GM23338 (cell line): ENCODE results near the gene CSKMT. TPM values are rescaled to one million over a fixed set of nuclear protein-coding genes. Genes with fewer than 3 reads are reported as not detected.

ENCODE experiments used
- ATAC-seq: fragments of 200-7000 bp; cut with Tn5 transposase; 3 replicates; pipeline ENCODE4 v1.9.1; 2020
- DNase-seq: peaks from one replicate; pipeline ENCODE4 v3.0.0-alpha.2; 2015; ENCODE audit warnings: low spot score
- H2AFZ ChIP-seq: fragments of 200-600 bp; sonication (generic); 2 replicates; pipeline ENCODE4 v1.8.0; 2016; ENCODE audit warnings: antibody characterized with exemption, mild to moderate bottlenecking, moderate library complexity
- H3F3A ChIP-seq: fragments of 200-600 bp; sonication (generic); replicated peaks from 2 replicates; pipeline ENCODE4 v1.8.0; 2017; ENCODE audit warnings: antibody characterized with exemption, mixed run types, low read depth
- H3K27ac ChIP-seq: fragments of 200-600 bp; sonication (generic); 2 replicates; pipeline ENCODE4 v1.6.1; 2016; ENCODE audit warnings: low read depth
- H3K27me3 ChIP-seq: fragments of 200-600 bp; sonication (generic); 2 replicates; pipeline ENCODE4 v1.8.0; 2016; ENCODE audit warnings: mild to moderate bottlenecking, mixed run types, moderate library complexity; ENCODE audit not compliant: insufficient read depth
- H3K36me3 ChIP-seq: fragments of 200-600 bp; sonication (generic); 2 replicates; pipeline ENCODE4 v1.8.0; 2016; ENCODE audit warnings: mild to moderate bottlenecking; ENCODE audit not compliant: insufficient read depth
- H3K4me1 ChIP-seq: fragments of 200-600 bp; sonication (generic); 2 replicates; pipeline ENCODE4 v1.8.0; 2016; ENCODE audit warnings: mild to moderate bottlenecking, moderate library complexity; ENCODE audit not compliant: insufficient read depth
- H3K4me2 ChIP-seq: fragments of 200-600 bp; sonication (generic); 2 replicates; pipeline ENCODE4 v1.7.1; 2017; ENCODE audit warnings: mixed run types
- H3K4me3 ChIP-seq: fragments of 200-600 bp; sonication (generic); 2 replicates; pipeline ENCODE4 v1.6.1; 2016; ENCODE audit warnings: mixed run types
- H3K79me2 ChIP-seq: fragments of 200-600 bp; sonication (generic); replicated peaks from 2 replicates; pipeline ENCODE4 v1.8.0; 2017; ENCODE audit warnings: mild to moderate bottlenecking; ENCODE audit not compliant: insufficient read depth
- H3K9me2 ChIP-seq: fragments of 200-600 bp; sonication (generic); 2 replicates; pipeline ENCODE4 v1.8.0; 2017; ENCODE audit not compliant: insufficient read depth
- H4K20me1 ChIP-seq: fragments of 200-600 bp; sonication (generic); replicated peaks from 2 replicates; pipeline ENCODE4 v1.8.0; 2017; ENCODE audit warnings: mild to moderate bottlenecking; ENCODE audit not compliant: insufficient read depth
- H3K27ac Mint-ChIP-seq: 2 replicates; pipeline ENCODE4 v1.8.0; 2020; ENCODE audit warnings: inconsistent platforms, mild to moderate bottlenecking, moderate library complexity, mixed read lengths
- H3K27me3 Mint-ChIP-seq: 3 replicates; pipeline ENCODE4 v1.8.0; 2022; ENCODE audit warnings: low read depth, mild to moderate bottlenecking, moderate library complexity, mixed read lengths, inconsistent platforms; ENCODE audit not compliant: insufficient read depth, poor library complexity
- H3K36me3 Mint-ChIP-seq: 3 replicates; pipeline ENCODE4 v1.8.0; 2021; ENCODE audit warnings: low read depth, mild to moderate bottlenecking, inconsistent platforms, moderate library complexity, mixed read lengths
- H3K4me1 Mint-ChIP-seq: 3 replicates; pipeline ENCODE4 v1.8.0; 2020; ENCODE audit warnings: mild to moderate bottlenecking, inconsistent platforms, mixed read lengths
- H3K4me3 Mint-ChIP-seq: 3 replicates; pipeline ENCODE4 v1.8.0; 2021; ENCODE audit warnings: moderate library complexity, mild to moderate bottlenecking, inconsistent platforms, mixed read lengths
- H3K9me3 Mint-ChIP-seq: 3 replicates; pipeline ENCODE4 v1.8.0; 2020; ENCODE audit warnings: moderate library complexity, mild to moderate bottlenecking, inconsistent platforms, mixed read lengths
- CREB1 ChIP-seq: fragments of 250-450 bp; sonication (Bioruptor Pico); IDR thresholded peaks from 2 replicates; pipeline ENCODE4 v1.5.0; 2020; ENCODE audit warnings: low read depth, mild to moderate bottlenecking, moderate library complexity
- CTCF ChIP-seq, 2 experiments: fragments of 200-600 bp in 1 of 2; sonication (generic) in 1 of 2; conservative IDR thresholded peaks; 2 replicates each; pipeline versions ENCODE4 v1.5.1 to v1.6.1; 2016 to 2017; ENCODE audit warnings: antibody characterized with exemption in 2 of 2, low read depth in 2 of 2, mild to moderate bottlenecking in 2 of 2, moderate library complexity in 1 of 2
- EZH2 ChIP-seq: fragments of 200-600 bp; sonication (generic); IDR thresholded peaks from one replicate; pipeline ENCODE4 v1.8.0; 2017; ENCODE audit warnings: antibody characterized with exemption, mild to moderate bottlenecking, low read depth; ENCODE audit not compliant: unreplicated experiment
- EZH2phosphoT487 ChIP-seq: fragments of 200-600 bp; sonication (generic); IDR thresholded peaks from one replicate; pipeline ENCODE4 v1.8.1; 2018; ENCODE audit warnings: antibody characterized with exemption; ENCODE audit not compliant: unreplicated experiment
- JUNB ChIP-seq: IDR thresholded peaks from one replicate; pipeline ENCODE4 v1.6.1; 2016; ENCODE audit warnings: antibody characterized with exemption; ENCODE audit not compliant: unreplicated experiment
- NANOG ChIP-seq: IDR thresholded peaks from 2 replicates; pipeline ENCODE4 v1.6.1; 2016; ENCODE audit warnings: antibody characterized with exemption, borderline replicate concordance
- POLR2AphosphoS5 ChIP-seq: IDR thresholded peaks from 2 replicates; pipeline ENCODE4 v1.6.1; 2016; ENCODE audit warnings: antibody characterized with exemption, low read depth
- REST ChIP-seq: IDR thresholded peaks from one replicate; pipeline ENCODE4 v1.6.1; 2018; ENCODE audit warnings: antibody characterized with exemption; ENCODE audit not compliant: unreplicated experiment
- STAT1 ChIP-seq: IDR thresholded peaks from one replicate; pipeline ENCODE4 v1.6.1; 2016; ENCODE audit warnings: antibody characterized with exemption; ENCODE audit not compliant: unreplicated experiment
- ZNF114 ChIP-seq: fragments of 250-450 bp; sonication (Bioruptor Pico); IDR thresholded peaks from 2 replicates; pipeline ENCODE4 v1.5.0; 2020; ENCODE audit warnings: mild to moderate bottlenecking, moderate library complexity
- ZNF331 ChIP-seq: fragments of 250-450 bp; sonication (Bioruptor Pico); IDR thresholded peaks from 2 replicates; pipeline ENCODE4 v1.5.0; 2020; ENCODE audit warnings: low read depth, mild to moderate bottlenecking, moderate library complexity
- ZNF462 ChIP-seq: fragments of 250-450 bp; sonication (Bioruptor Pico); IDR thresholded peaks from 2 replicates; pipeline ENCODE4 v1.5.0; 2020; ENCODE audit warnings: mild to moderate bottlenecking, moderate library complexity
- polyA plus RNA-seq: library from polyadenylated mRNA; unstranded; fragments of >200 nt; fragmentation: Nextera tagmentation; extraction: Ambion mirVana; gene quantifications from 2 replicates; pipeline ENCODE4 v1.2.1, GENCODE V29; 2016
- total RNA-seq: library from RNA; depleted of rRNA; stranded (reverse); fragments of >200 nt; shearing (Covaris generic); gene quantifications from 2 replicates; pipeline ENCODE4 v1.2.3, GENCODE V29; 2014
- TF ChIP-seq, protein P1 (sequence below): IDR thresholded peaks from 2 replicates; pipeline ENCODE4 v1.6.1; 2016; ENCODE audit warnings: antibody characterized with exemption

The CSKMT gene
- total and polyA plus RNA-seq, 2 experiments from 2014 or later, result 8.0 to 25.6 TPM

DNA sequence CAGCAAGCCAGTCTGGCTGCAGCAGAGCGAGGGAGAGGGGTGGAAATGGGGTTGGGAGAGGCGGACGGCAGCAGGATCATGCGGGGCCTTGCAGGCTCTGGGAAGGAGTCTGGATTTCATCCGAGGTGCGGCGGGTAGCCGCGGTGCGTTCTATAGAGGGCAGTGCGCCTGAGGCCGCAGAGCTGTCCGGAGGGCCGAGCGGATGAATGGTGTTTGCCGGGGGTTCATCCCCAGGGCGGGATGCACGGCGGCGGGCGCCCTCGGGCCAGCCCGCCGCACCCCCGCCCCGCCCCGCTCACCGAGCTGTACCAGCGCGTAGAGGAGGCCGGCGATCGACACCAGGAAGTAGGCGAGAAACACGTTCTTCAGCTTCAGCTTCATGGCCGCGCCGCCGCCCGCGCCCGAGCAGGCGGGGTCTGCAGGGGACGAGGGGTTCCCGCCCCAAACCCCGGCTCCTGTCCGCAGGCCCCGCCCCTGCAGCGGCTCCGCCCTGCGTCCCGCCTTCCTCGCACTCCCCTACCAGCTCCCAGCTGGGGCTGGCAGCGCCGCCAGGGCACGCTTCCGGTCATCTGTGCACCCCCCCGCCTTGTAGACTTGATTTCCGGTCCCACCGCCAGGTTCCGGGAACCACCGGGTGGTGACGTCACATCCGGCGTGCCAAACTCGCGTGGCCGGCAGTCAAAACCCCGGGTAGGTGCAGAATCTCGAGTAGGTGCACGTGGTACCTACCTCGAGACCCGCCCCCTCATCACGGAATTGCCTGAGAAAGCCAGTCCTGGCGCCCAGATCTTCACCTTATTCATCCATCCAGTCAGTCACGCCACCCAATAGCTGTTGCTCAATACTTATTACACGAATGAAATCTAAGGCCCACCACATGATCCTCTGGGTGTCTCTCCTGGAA, 43.3 kb upstream of the CSKMT start, which contains the start of gene B3GAT3:
Gene B3GAT3, minus strand, starts transcription at position 420 of the 904 bp plus-strand sequence. Its CDS starts 39 bp downstream, at position 381.
- no peaks in the 10 kb centered on the region for H3K9me3 Mint-ChIP-seq
- Histone ChIP-seq H3K4me3 (peak within 1 kb of the TSS; percentile 87), H3K27me3 (no peaks in the 10 kb centered on the region), H3K9me2 (no peaks in the 10 kb centered on the region), H3K4me1 (peaks cover 12% of the 10 kb centered on the region), H2AFZ (peak within 1 kb of the TSS; percentile 38), H3F3A (peaks cover 39% of the 10 kb centered on the region), H3K4me2 (peak within 1 kb of the TSS; percentile 90), H3K79me2 (peaks cover 8% of the 10 kb centered on the region; the same call in 1 of the 2 replicates), H3K27ac (peak within 1 kb of the TSS; percentile 88), H4K20me1 (no peaks in the 10 kb centered on the region), H3K36me3 (peaks cover 17% of the 10 kb centered on the region)
- H3K4me1 Mint-ChIP-seq, result peaks cover 16% of the 10 kb centered on the region
- peaks cover 9% of the 10 kb centered on the region for H3K27me3 Mint-ChIP-seq
- TF ChIP-seq REST (no peak), CREB1 (CRISPR knock-in tag) (peak; percentile 99), POLR2AphosphoS5 (peak; percentile 95), ZNF331 (no peak), EZH2 (no peak), ZNF114 (CRISPR knock-in tag) (no peak), ZNF462 (no peak), EZH2phosphoT487 (no peak), NANOG (no peak), CTCF (conservative IDR thresholded peaks at IDR 0.05; ENCODE audit: low read depth in 2 of 2) (0 out of 4 replicates have a peak, but pooled peaks of 1 of the 2 experiments have one; percentile 9), STAT1 (no peak), JUNB (no peak)
- TF ChIP-seq, protein P1, sequence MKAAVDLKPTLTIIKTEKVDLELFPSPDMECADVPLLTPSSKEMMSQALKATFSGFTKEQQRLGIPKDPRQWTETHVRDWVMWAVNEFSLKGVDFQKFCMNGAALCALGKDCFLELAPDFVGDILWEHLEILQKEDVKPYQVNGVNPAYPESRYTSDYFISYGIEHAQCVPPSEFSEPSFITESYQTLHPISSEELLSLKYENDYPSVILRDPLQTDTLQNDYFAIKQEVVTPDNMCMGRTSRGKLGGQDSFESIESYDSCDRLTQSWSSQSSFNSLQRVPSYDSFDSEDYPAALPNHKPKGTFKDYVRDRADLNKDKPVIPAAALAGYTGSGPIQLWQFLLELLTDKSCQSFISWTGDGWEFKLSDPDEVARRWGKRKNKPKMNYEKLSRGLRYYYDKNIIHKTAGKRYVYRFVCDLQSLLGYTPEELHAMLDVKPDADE, result peak; percentile 91
- ATAC-seq, result peak; percentile 94
- H3K4me3 Mint-ChIP-seq, result peak within 1 kb of the TSS; percentile 94
- H3K27ac Mint-ChIP-seq, result peak within 1 kb of the TSS; percentile 96
- H3K36me3 Mint-ChIP-seq, result peaks cover 31% of the 10 kb centered on the region
- peak; percentile 98 for DNase-seq
